WERI-Rb-1 (cell line): ENCODE data around the gene IVL.

ENCODE experiments used
- DNase-seq: peaks from one replicate; pipeline ENCODE4 v3.0.0-alpha.2; 2020
- H3K27ac ChIP-seq: fragments of 250-450 bp; sonication (Bioruptor Pico); 2 replicates; pipeline ENCODE4 v1.5.1; 2020; ENCODE audit warnings: mild to moderate bottlenecking, moderate library complexity
- H3K27me3 ChIP-seq: fragments of 250-450 bp; sonication (Bioruptor Pico); 2 replicates; pipeline ENCODE4 v1.5.1; 2021; ENCODE audit warnings: mild to moderate bottlenecking, low read depth, moderate library complexity; ENCODE audit not compliant: insufficient read depth, severe bottlenecking
- H3K36me3 ChIP-seq: fragments of 250-450 bp; sonication (Bioruptor Pico); 2 replicates; pipeline ENCODE4 v1.5.1; 2020; ENCODE audit warnings: mild to moderate bottlenecking, moderate library complexity
- H3K4me3 ChIP-seq: 2 replicates; pipeline ENCODE4 v1.5.1; 2011; ENCODE audit warnings: low read depth, mild to moderate bottlenecking, control low read depth, low read length
- H3K9me3 ChIP-seq: fragments of 250-450 bp; sonication (Bioruptor Pico); 2 replicates; pipeline ENCODE4 v1.5.1; 2021; ENCODE audit warnings: mild to moderate bottlenecking, moderate library complexity; ENCODE audit not compliant: severe bottlenecking
- CTCF ChIP-seq: IDR thresholded peaks from 2 replicates; pipeline ENCODE4 v1.5.1; 2011; ENCODE audit warnings: low read depth, mild to moderate bottlenecking, control low read depth, inconsistent platforms, low read length

Gene IVL

GRCh38 chr1:152954436-152954835 is 46.1 kb downstream of the IVL start:
- DNase-seq, result peak; percentile 59
- Histone ChIP-seq H3K9me3 (peaks cover 10% of the 10 kb centered on the region), H3K36me3 (no peaks in the 10 kb centered on the region), H3K4me3 (no peak overlapping the region), H3K27ac (no peak overlapping the region), H3K27me3 (no peaks in the 10 kb centered on the region)
- no peak for TF ChIP-seq CTCF

GRCh38 chr1:152957561-152957960 is 49.2 kb downstream of the IVL start:
- TF ChIP-seq CTCF, result no peak
- H3K9me3 ChIP-seq, result peaks cover 20% of the 10 kb centered on the region
- H3K4me3 ChIP-seq, result no peak overlapping the region
- no peaks in the 10 kb centered on the region for H3K36me3 ChIP-seq
- no peaks in the 10 kb centered on the region for H3K27me3 ChIP-seq
- no peak for DNase-seq
- H3K27ac ChIP-seq, result no peak overlapping the region

GRCh38 chr1:152959273-152959672 is 50.9 kb downstream of the IVL start:
- TF ChIP-seq CTCF, result no peak
- no peak for DNase-seq
- no peaks in the 10 kb centered on the region for H3K36me3 ChIP-seq
- H3K9me3 ChIP-seq, result peaks cover 20% of the 10 kb centered on the region
- H3K4me3 ChIP-seq, result no peak overlapping the region
- H3K27ac ChIP-seq, result no peak overlapping the region
- no peaks in the 10 kb centered on the region for H3K27me3 ChIP-seq

GRCh38 chr1:152959801-152960451 is 51.6 kb downstream of the IVL start:
- DNase-seq, result no peak
- Histone ChIP-seq H3K27ac (no peak overlapping the region), H3K4me3 (no peak overlapping the region), H3K9me3 (peaks cover 20% of the 10 kb centered on the region), H3K36me3 (no peaks in the 10 kb centered on the region), H3K27me3 (no peaks in the 10 kb centered on the region)
- no peak for TF ChIP-seq CTCF

- Histone ChIP-seq H3K9me3 (peaks cover 20% of the 10 kb centered on the region), H3K27ac (peak overlapping the region; percentile 7; the same call in 1 of the 2 replicates), H3K36me3 (no peaks in the 10 kb centered on the region), H3K4me3 (no peak overlapping the region), H3K27me3 (no peaks in the 10 kb centered on the region)
- peak; percentile 56 for TF ChIP-seq CTCF
- DNase-seq, result no peak
Observed at GRCh38 chr1:152960452-152961044, 52.2 kb downstream of the IVL start.
